AG04450 (cell line): ENCODE data around the gene ISLR. TPM values are rescaled to one million over a fixed set of nuclear protein-coding genes. Genes with fewer than 3 reads are reported as not detected.

Experiments
- CTCF ChIA-PET: fragments of 300-600, 350-600 bp; formaldehyde crosslinking; extraction: SDS; loops from one replicate; lab custom pipeline; 2022; ENCODE audit warnings: antibody characterized with exemption, inconsistent platforms; lab: Charles Lee
- POLR2A ChIA-PET: fragments of 350-600 bp; formaldehyde crosslinking; extraction: SDS; loops from one replicate; lab custom pipeline; 2021; ENCODE audit warnings: antibody characterized with exemption, inconsistent platforms; lab: Yijun Ruan, JAX
- DNase-seq: peaks from one replicate; pipeline ENCODE4 v3.0.0-alpha.2; 2011; ENCODE audit warnings: low read depth, low spot score
- H3K27ac ChIP-seq: one replicate; pipeline ENCODE4 v1.5.1; 2012; ENCODE audit warnings: low read depth, low read length, control low read depth
- H3K27me3 ChIP-seq: one replicate; pipeline ENCODE4 v1.6.0; 2012; ENCODE audit warnings: low read length; ENCODE audit not compliant: control insufficient read depth, insufficient read depth
- H3K4me3 ChIP-seq: 2 replicates; pipeline ENCODE4 v1.5.1; 2011; ENCODE audit warnings: mild to moderate bottlenecking, low read depth, low read length, control low read depth
- H3K9me3 ChIP-seq: 2 replicates; pipeline ENCODE4 v1.5.1; 2012; ENCODE audit warnings: low read length; ENCODE audit not compliant: control insufficient read depth, insufficient read depth
- CTCF ChIP-seq: IDR thresholded peaks from 2 replicates; pipeline ENCODE4 v1.5.1; 2011; ENCODE audit warnings: low read depth, low read length, control low read depth, inconsistent platforms
- polyA plus RNA-seq: library from polyadenylated mRNA; depleted of rRNA; stranded (reverse); fragments of >200 nt; gene quantifications from 2 replicates; pipeline ENCODE4 v1.2.3, GENCODE V29; 2011

ISLR gene
- polyA plus RNA-seq, 1 experiment = 2.3 TPM

- TF ChIP-seq CTCF = no peak
- ChIA-PET POLR2A (no interaction called here), CTCF (interaction anchor here (1.0 to 1.9 kb wide), 12 partner anchors 12 to 189 kb away, joined by 3 to 12 read pairs (median 5); no protein-coding TSS in a partner anchor)
- Histone ChIP-seq H3K9me3 (peaks cover 29% of the 10 kb centered on the region), H3K4me3 (no peak overlapping the region), H3K27me3 (peaks cover 91% of the 10 kb centered on the region), H3K27ac (no peak overlapping the region)
- no peak for DNase-seq
Observed at GRCh38 chr15:74133694-74134386, 39.7 kb upstream of the ISLR start.

GRCh38 chr15:74134387-74135027 is 39.0 kb upstream of the ISLR start:
- CTCF ChIA-PET = interaction anchor here (1.0 to 1.9 kb wide), 12 partner anchors 11 to 188 kb away, joined by 3 to 12 read pairs (median 5); no protein-coding TSS in a partner anchor

GRCh38 chr15:74135041-74135565 is 38.4 kb upstream of the ISLR start:
- no peak overlapping the region for H3K27ac ChIP-seq
- ChIA-PET CTCF (interaction anchor here (1.2 to 1.9 kb wide), 10 partner anchors 11 to 188 kb away, joined by 3 to 12 read pairs (median 5); no protein-coding TSS in a partner anchor), POLR2A (no interaction called here)
- TF ChIP-seq CTCF = no peak
- DNase-seq = no peak
- no peak overlapping the region for H3K4me3 ChIP-seq
- H3K27me3 ChIP-seq = peaks cover 92% of the 10 kb centered on the region
- H3K9me3 ChIP-seq = peaks cover 29% of the 10 kb centered on the region

More at GRCh38 chr15:74134387-74135027, 39.0 kb upstream of the ISLR start:
- POLR2A ChIA-PET = no interaction called here
- DNase-seq = no peak
- H3K4me3 ChIP-seq = no peak overlapping the region
- H3K27ac ChIP-seq = no peak overlapping the region
- H3K9me3 ChIP-seq = peaks cover 29% of the 10 kb centered on the region
- peaks cover 91% of the 10 kb centered on the region for H3K27me3 ChIP-seq
- peak; percentile 57 for TF ChIP-seq CTCF

- no peak overlapping the region for H3K4me3 ChIP-seq
- no peak overlapping the region for H3K27ac ChIP-seq
- TF ChIP-seq CTCF = no peak
- POLR2A ChIA-PET = no interaction called here
- H3K27me3 ChIP-seq = peaks cover 85% of the 10 kb centered on the region
- CTCF ChIA-PET = no interaction called here
- H3K9me3 ChIP-seq = peaks cover 29% of the 10 kb centered on the region
- no peak for DNase-seq
Observed at GRCh38 chr15:74136540-74136813, 37.0 kb upstream of the ISLR start.
